Lung (tissue), 12 donors: ENCODE results near the gene VASH1. TPM values are rescaled to one million over a fixed set of nuclear protein-coding genes. Genes with fewer than 3 reads are reported as not detected.

Experiments
- ATAC-seq: fragments of 200-7000 bp; cut with Tn5 transposase; one replicate; pipeline ENCODE4 v1.9.1; 2020; ENCODE audit warnings: moderate number of reproducible peaks; ENCODE audit not compliant: insufficient read depth, low FRiP score
- DNase-seq, 3 donors: peaks; one replicate each; pipeline ENCODE4 v3.0.0-alpha.2; 2013 to 2017
- H3K27ac ChIP-seq, 2 donors: one replicate each; pipeline ENCODE4 v1.5.1; 2013; ENCODE audit warnings: mild to moderate bottlenecking in 2 of 2, moderate library complexity in 2 of 2, control low read depth in 1 of 2, inconsistent platforms in 1 of 2, low read depth in 1 of 2, low read length in 1 of 2
- H3K27me3 ChIP-seq, 3 donors: one replicate each; pipeline ENCODE4 v1.5.1; 2013; ENCODE audit warnings: low read length in 2 of 3; ENCODE audit not compliant: control insufficient read depth in 3 of 3, insufficient read depth in 3 of 3
- H3K36me3 ChIP-seq, 4 donors: one replicate each; pipeline ENCODE4 v1.5.1; 2013; ENCODE audit warnings: low read length in 4 of 4, mild to moderate bottlenecking in 1 of 4, moderate library complexity in 1 of 4; ENCODE audit not compliant: control insufficient read depth in 4 of 4, insufficient read depth in 4 of 4
- H3K4me1 ChIP-seq, 5 donors: one replicate each; pipeline ENCODE4 v1.5.1; 2013; ENCODE audit warnings: low read length in 5 of 5, mild to moderate bottlenecking in 2 of 5, moderate library complexity in 1 of 5; ENCODE audit not compliant: control insufficient read depth in 5 of 5, insufficient read depth in 5 of 5
- H3K4me3 ChIP-seq: one replicate; pipeline ENCODE4 v1.5.1; 2013; ENCODE audit warnings: mild to moderate bottlenecking, control low read depth, moderate library complexity
- H3K9ac ChIP-seq, 2 donors: one replicate each; pipeline ENCODE4 v1.5.1; 2013; ENCODE audit warnings: low read length in 2 of 2, control low read depth in 1 of 2; ENCODE audit not compliant: insufficient read depth in 1 of 2
- H3K9me3 ChIP-seq, 4 donors: one replicate each; pipeline ENCODE4 v1.5.1; 2013; ENCODE audit warnings: low read length in 3 of 4, mild to moderate bottlenecking in 1 of 4, moderate library complexity in 1 of 4; ENCODE audit not compliant: control insufficient read depth in 4 of 4, insufficient read depth in 3 of 4
- CTCF ChIP-seq: IDR thresholded peaks from 2 replicates; pipeline ENCODE4 v1.5.1; 2012; ENCODE audit warnings: mild to moderate bottlenecking; ENCODE audit errors: control extremely low read depth, extremely low read depth
- WGBS, 2 donors: extraction: QIAGEN DNeasy Blood & Tissue Kit; methylation state at CpG; one replicate each; pipeline ENCODE4 v1.1.7; 2013; 5-methylcytosine and 5-hydroxymethylcytosine counted together
- polyA plus RNA-seq, 2 donors: library from polyadenylated mRNA; stranded (reverse); fragments of 200-250 nt; gene quantifications; one replicate each; pipeline ENCODE4 v1.2.1, GENCODE V29; 2013
- total RNA-seq, 2 donors: library from RNA; depleted of rRNA in 1 of 2; stranded (reverse); fragments of >200 nt in 1 of 2; gene quantifications; one replicate each; pipeline ENCODE4 v1.2.1, GENCODE V29; 2014 to 2021
- donor health status: control.
- donor health status: control.
- donor health status: Bipolar disorder and iron deficiency.
- donor health status: healthy.
- donor health status: DM: yes; HTN: yes; CAD: no.

VASH1 gene
- total and polyA plus RNA-seq, 4 donors, result 10.5 to 25.4 (median 18.0) TPM

DNA sequence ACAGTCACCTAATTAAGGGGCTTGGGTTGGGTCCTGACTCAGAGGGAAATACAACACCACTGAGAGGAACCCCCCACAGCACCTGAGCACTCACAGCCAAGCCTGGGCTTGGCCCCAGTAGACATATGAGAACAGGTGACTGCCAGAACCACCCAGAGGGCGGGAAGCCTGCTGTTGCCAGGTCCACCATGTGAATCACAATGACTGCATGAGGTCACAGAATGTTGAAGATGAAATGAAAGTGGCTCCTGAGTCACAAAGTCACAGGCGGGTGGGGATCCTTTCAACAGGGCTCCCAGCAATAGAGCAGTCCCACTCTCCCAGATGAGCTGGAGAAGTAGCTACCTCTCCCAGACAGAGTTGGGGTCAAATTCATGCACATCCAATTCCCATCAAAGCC lies 64.9 kb downstream of the VASH1 start, which contains the start of gene LRRC74A:
Gene LRRC74A (plus strand): TSS at position 287 of the 400 bp plus-strand sequence. CDS start 290 bp downstream, outside the sequence.
- DNase-seq (no peak), ATAC-seq (no peak)
- TF ChIP-seq CTCF, result no peak
- 91 to 96% methylated on average over 2 of the region's 2 CpGs for WGBS, 2 donors
- Histone ChIP-seq H3K27me3 (no peaks in the 10 kb centered on the region), H3K27ac (no peak within 1 kb of the TSS), H3K36me3 (no peaks in the 10 kb centered on the region), H3K9ac (no peak within 1 kb of the TSS), H3K4me1 (no peaks in the 10 kb centered on the region), H3K9me3 (no peaks in the 10 kb centered on the region), H3K4me3 (no peak within 1 kb of the TSS)

GRCh38 chr14:76827696-76828296 lies 66.5 kb downstream of the VASH1 start:
- H3K9ac ChIP-seq, result no peak overlapping the region
- H3K4me1 ChIP-seq, result no peaks in the 10 kb centered on the region
- no peak for ATAC-seq
- no peaks in the 10 kb centered on the region for H3K9me3 ChIP-seq
- WGBS, 2 donors, result 75 to 88% methylated on average over 9 of the region's 9 CpGs
- no peak for TF ChIP-seq CTCF
- H3K27me3 ChIP-seq, result no peaks in the 10 kb centered on the region
- DNase-seq, result peak in 1 of 3 donors; percentile 18
- H3K27ac ChIP-seq, result peak overlapping the region in 1 of 2 donors; percentile 13
- H3K36me3 ChIP-seq, result no peaks in the 10 kb centered on the region
- H3K4me3 ChIP-seq, result no peak overlapping the region

DNA sequence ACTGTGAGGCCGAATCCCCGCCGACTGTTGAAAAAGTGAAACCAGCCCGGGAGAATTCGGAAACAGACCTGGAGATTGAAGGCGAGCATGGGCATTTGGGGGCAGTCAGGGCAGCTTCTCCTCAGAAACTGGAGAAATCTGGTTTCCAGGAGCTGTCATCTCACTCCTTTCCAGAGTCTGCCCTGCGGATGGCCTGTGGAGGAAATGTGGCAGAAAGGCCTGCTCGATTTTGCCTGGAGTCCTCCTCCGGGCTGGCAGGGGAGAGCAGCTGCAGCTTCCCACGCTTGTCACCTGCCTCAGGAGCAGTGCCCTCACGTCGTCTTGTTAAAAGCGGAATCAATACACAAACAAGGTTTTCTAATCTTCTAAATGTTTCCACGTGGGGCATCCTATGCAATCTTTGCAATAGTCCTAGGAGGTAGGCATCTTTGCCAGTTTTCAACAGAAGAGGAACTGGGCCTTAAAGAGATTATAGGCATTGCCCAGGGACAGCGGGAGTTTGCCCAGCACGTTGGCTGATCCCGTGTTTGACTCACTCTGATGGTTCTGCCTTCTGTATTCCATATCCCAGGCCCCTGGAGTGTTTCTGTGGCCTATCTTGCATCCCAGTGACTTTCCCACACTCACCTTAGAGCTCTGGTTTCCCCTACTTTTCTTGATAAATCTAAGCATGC lies 67.2 kb downstream of the VASH1 start:
- Histone ChIP-seq H3K9ac (no peak overlapping the region), H3K4me1 (no peaks in the 10 kb centered on the region), H3K27ac (peak overlapping the region; percentile 13 to 21), H3K9me3 (no peaks in the 10 kb centered on the region), H3K4me3 (no peak overlapping the region), H3K27me3 (no peaks in the 10 kb centered on the region), H3K36me3 (no peaks in the 10 kb centered on the region)
- TF ChIP-seq CTCF, result no peak
- DNase-seq (no peak), ATAC-seq (peak; percentile 15)
- 77 to 89% methylated on average over 17 of the region's 17 CpGs for WGBS, 2 donors
